HepG2 (cell line): ENCODE results near the gene NOL4L. TPM values are rescaled to one million over a fixed set of nuclear protein-coding genes. Genes with fewer than 3 reads are reported as not detected.

Experiments used
- ELF1 ChIP-seq: sonication (generic); formaldehyde crosslinking; IDR thresholded peaks from 2 replicates; pipeline ENCODE4 v1.4.0; 2020; ENCODE audit warnings: missing genetic modification reagents
- FOXA3 ChIP-seq: IDR thresholded peaks from 2 replicates; pipeline ENCODE4 v1.6.1; 2016; ENCODE audit warnings: missing genetic modification reagents, missing compliant biosample characterization
- FOXM1 ChIP-seq: sonication (generic); formaldehyde crosslinking; IDR thresholded peaks from 2 replicates; pipeline ENCODE4 v1.5.0; 2020; ENCODE audit warnings: missing genetic modification reagents
- MYC ChIP-seq: sonication (generic); formaldehyde crosslinking; IDR thresholded peaks from 2 replicates; pipeline ENCODE4 v1.9.0; 2021; ENCODE audit warnings: missing genetic modification reagents, borderline replicate concordance
- POLR2A ChIP-seq, 2 experiments: IDR thresholded peaks; 2 replicates each; pipeline ENCODE4 v1.6.1; 2011; ENCODE audit warnings: low read depth in 2 of 2, low read length in 2 of 2, mild to moderate bottlenecking in 1 of 2, moderate library complexity in 1 of 2; ENCODE audit not compliant: insufficient read depth in 1 of 2
- SMYD3 ChIP-seq: sonication (generic); formaldehyde crosslinking; IDR thresholded peaks from 2 replicates; pipeline ENCODE4 v1.8.1; 2023; ENCODE audit warnings: mild to moderate bottlenecking, missing genetic modification reagents
- SUZ12 ChIP-seq: fragments of 150-350 bp; IDR thresholded peaks from 2 replicates; pipeline ENCODE4 v1.6.1; 2014; ENCODE audit warnings: low read depth, low read length
- TBL1XR1 ChIP-seq: fragments of 150-350 bp; IDR thresholded peaks from 2 replicates; pipeline ENCODE4 v1.6.1; 2014; ENCODE audit warnings: borderline replicate concordance, low read length; ENCODE audit not compliant: partially characterized antibody
- TEAD3 ChIP-seq: optimal IDR thresholded peaks from 2 replicates; pipeline ENCODE3; 2016; ENCODE audit warnings: borderline replicate concordance
- ZMYM4 ChIP-seq: sonication (generic); formaldehyde crosslinking; IDR thresholded peaks from 2 replicates; pipeline ENCODE4 v1.8.1; 2023; ENCODE audit warnings: mild to moderate bottlenecking, missing genetic modification reagents
- ZNF138 ChIP-seq: sonication (generic); formaldehyde crosslinking; IDR thresholded peaks from 2 replicates; pipeline ENCODE4 v1.5.0; 2020; ENCODE audit warnings: mild to moderate bottlenecking, low read depth, missing genetic modification reagents
- ZNF3 ChIP-seq: IDR thresholded peaks from 2 replicates; pipeline ENCODE4 v1.7.0; 2017; ENCODE audit warnings: inconsistent platforms
- ZNF569 ChIP-seq: sonication (generic); formaldehyde crosslinking; IDR thresholded peaks from 2 replicates; pipeline ENCODE4 v1.5.0; 2020; ENCODE audit warnings: mild to moderate bottlenecking, missing genetic modification reagents, moderate library complexity, borderline replicate concordance
- ZNF790 ChIP-seq: sonication (generic); formaldehyde crosslinking; IDR thresholded peaks from 2 replicates; pipeline ENCODE4 v1.8.0; 2022; ENCODE audit warnings: missing genetic modification reagents, mild to moderate bottlenecking, borderline replicate concordance
- ZSCAN31 ChIP-seq: sonication (generic); formaldehyde crosslinking; IDR thresholded peaks from 2 replicates; pipeline ENCODE4 v1.5.0; 2020; ENCODE audit warnings: low read depth, mild to moderate bottlenecking, missing genetic modification reagents
- polyA plus RNA-seq, 8 experiments: library from polyadenylated mRNA; depleted of rRNA in 3 of 8; stranded (reverse) in 7 of 8; unstranded in 1 of 8; fragments of >200 nt; fragmentation: Illumina TruSeq in 4 of 8; extraction: Trizol in 4 of 8; gene quantifications; 2 replicates each; pipeline versions ENCODE4 v1.2.1 to v1.2.3, GENCODE V29; 2011 to 2016; ENCODE audit warnings: low read depth in 4 of 8, missing spikeins in 1 of 8, mixed read lengths in 1 of 8; ENCODE audit not compliant: insufficient read depth in 1 of 8
- total RNA-seq, 5 experiments: library from RNA; depleted of rRNA; stranded (reverse); fragments of >200 nt; fragmentation: Illumina TruSeq; extraction: Trizol; gene quantifications; 2 replicates each; pipeline ENCODE4 v1.2.3, GENCODE V29; 2016; ENCODE audit warnings: low read depth in 1 of 5
- TF ChIP-seq, protein P1 (sequence below): sonication (generic); formaldehyde crosslinking; IDR thresholded peaks from 2 replicates; pipeline ENCODE4 v1.8.0; 2022; ENCODE audit warnings: low read depth, missing genetic modification reagents
- TF ChIP-seq, protein P2 (sequence below): IDR thresholded peaks from 2 replicates; pipeline ENCODE4 v1.6.1; 2016; ENCODE audit warnings: low read depth, missing genetic modification reagents, missing compliant biosample characterization
- TF ChIP-seq, protein P3 (sequence below): IDR thresholded peaks from 2 replicates; pipeline ENCODE4 v1.4.0; 2020; ENCODE audit warnings: mild to moderate bottlenecking, missing genetic modification reagents

Gene NOL4L
- total and polyA plus RNA-seq, 2 of the 13 experiments (the other 11 are each of a cell fraction or from before 2014, with no cell fraction given): 16.6 to 35.4 TPM

DNA sequence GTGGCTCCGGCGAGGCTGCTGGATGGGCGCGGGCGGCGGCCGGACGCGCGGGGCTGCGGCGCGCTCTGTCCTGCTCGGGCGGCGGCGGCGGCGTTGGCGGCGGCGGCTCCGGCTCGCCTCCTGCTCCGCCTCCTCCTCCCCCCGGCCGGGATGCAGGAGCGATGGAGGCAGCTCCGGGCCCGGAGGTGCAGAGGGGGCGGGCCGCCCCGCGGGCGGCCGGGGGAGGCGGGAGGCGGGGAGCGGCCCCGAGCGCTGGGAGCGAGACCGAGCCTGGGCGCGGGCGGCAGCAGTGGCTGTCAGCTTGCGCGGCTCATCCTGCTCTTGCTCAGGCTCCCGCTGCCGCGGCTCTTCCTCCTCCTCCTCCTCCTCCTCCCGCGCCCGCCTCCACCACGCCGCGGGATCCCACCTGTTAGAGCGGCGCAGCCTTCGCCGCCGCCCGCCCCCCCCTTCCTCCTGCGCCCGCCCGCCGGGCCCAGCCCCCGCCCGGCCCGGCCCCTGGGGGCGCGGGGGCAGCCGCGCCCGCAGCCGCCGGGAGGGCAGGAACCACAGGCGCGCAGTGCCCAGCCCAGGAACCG lies at the start of gene NOL4L (continued):
- TF ChIP-seq ZSCAN31 (no peak), TBL1XR1 (no peak), ZNF3 (CRISPR knock-in tag) (no peak), POLR2A (IDR thresholded peaks at IDR 0.05; ENCODE audit: insufficient read depth in 1 of 2, low read depth in 2 of 2, low read length in 2 of 2) (peak in 1 of 2 experiments; percentile 56; a peak in 1 of 4 replicates), FOXA3 (CRISPR knock-in tag) (no peak), ZMYM4 (peak; percentile 20; the same call in 1 of the 2 replicates), ELF1 (CRISPR knock-in tag) (no peak), ZNF569 (CRISPR knock-in tag) (no peak), MYC (CRISPR knock-in tag) (0 out of 2 replicates have a peak, but pooled peaks have one; percentile 4), ZNF138 (CRISPR knock-in tag) (no peak), TEAD3 (CRISPR knock-in tag) (peak; percentile 12), ZNF790 (0 out of 2 replicates have a peak, but pooled peaks have one; percentile 49), SUZ12 (no peak), SMYD3 (CRISPR knock-in tag) (no peak), FOXM1 (CRISPR knock-in tag) (no peak)
- TF ChIP-seq, protein P1, sequence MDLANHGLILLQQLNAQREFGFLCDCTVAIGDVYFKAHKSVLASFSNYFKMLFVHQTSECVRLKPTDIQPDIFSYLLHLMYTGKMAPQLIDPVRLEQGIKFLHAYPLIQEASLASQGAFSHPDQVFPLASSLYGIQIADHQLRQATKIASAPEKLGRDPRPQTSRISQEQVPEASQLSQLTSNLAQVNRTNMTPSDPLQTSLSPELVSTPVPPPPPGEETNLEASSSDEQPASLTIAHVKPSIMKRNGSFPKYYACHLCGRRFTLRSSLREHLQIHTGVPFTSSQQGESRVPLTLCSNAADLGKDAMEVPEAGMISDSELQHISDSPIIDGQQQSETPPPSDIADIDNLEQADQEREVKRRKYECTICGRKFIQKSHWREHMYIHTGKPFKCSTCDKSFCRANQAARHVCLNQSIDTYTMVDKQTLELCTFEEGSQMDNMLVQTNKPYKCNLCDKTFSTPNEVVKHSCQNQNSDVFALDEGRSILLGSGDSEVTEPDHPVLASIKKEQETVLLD (CRISPR knock-in tag): peak; percentile 51; the same call in 1 of the 2 replicates
- TF ChIP-seq, protein P2, sequence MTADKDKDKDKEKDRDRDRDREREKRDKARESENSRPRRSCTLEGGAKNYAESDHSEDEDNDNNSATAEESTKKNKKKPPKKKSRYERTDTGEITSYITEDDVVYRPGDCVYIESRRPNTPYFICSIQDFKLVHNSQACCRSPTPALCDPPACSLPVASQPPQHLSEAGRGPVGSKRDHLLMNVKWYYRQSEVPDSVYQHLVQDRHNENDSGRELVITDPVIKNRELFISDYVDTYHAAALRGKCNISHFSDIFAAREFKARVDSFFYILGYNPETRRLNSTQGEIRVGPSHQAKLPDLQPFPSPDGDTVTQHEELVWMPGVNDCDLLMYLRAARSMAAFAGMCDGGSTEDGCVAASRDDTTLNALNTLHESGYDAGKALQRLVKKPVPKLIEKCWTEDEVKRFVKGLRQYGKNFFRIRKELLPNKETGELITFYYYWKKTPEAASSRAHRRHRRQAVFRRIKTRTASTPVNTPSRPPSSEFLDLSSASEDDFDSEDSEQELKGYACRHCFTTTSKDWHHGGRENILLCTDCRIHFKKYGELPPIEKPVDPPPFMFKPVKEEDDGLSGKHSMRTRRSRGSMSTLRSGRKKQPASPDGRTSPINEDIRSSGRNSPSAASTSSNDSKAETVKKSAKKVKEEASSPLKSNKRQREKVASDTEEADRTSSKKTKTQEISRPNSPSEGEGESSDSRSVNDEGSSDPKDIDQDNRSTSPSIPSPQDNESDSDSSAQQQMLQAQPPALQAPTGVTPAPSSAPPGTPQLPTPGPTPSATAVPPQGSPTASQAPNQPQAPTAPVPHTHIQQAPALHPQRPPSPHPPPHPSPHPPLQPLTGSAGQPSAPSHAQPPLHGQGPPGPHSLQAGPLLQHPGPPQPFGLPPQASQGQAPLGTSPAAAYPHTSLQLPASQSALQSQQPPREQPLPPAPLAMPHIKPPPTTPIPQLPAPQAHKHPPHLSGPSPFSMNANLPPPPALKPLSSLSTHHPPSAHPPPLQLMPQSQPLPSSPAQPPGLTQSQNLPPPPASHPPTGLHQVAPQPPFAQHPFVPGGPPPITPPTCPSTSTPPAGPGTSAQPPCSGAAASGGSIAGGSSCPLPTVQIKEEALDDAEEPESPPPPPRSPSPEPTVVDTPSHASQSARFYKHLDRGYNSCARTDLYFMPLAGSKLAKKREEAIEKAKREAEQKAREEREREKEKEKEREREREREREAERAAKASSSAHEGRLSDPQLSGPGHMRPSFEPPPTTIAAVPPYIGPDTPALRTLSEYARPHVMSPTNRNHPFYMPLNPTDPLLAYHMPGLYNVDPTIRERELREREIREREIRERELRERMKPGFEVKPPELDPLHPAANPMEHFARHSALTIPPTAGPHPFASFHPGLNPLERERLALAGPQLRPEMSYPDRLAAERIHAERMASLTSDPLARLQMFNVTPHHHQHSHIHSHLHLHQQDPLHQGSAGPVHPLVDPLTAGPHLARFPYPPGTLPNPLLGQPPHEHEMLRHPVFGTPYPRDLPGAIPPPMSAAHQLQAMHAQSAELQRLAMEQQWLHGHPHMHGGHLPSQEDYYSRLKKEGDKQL (CRISPR knock-in tag): no peak
- TF ChIP-seq, protein P3, sequence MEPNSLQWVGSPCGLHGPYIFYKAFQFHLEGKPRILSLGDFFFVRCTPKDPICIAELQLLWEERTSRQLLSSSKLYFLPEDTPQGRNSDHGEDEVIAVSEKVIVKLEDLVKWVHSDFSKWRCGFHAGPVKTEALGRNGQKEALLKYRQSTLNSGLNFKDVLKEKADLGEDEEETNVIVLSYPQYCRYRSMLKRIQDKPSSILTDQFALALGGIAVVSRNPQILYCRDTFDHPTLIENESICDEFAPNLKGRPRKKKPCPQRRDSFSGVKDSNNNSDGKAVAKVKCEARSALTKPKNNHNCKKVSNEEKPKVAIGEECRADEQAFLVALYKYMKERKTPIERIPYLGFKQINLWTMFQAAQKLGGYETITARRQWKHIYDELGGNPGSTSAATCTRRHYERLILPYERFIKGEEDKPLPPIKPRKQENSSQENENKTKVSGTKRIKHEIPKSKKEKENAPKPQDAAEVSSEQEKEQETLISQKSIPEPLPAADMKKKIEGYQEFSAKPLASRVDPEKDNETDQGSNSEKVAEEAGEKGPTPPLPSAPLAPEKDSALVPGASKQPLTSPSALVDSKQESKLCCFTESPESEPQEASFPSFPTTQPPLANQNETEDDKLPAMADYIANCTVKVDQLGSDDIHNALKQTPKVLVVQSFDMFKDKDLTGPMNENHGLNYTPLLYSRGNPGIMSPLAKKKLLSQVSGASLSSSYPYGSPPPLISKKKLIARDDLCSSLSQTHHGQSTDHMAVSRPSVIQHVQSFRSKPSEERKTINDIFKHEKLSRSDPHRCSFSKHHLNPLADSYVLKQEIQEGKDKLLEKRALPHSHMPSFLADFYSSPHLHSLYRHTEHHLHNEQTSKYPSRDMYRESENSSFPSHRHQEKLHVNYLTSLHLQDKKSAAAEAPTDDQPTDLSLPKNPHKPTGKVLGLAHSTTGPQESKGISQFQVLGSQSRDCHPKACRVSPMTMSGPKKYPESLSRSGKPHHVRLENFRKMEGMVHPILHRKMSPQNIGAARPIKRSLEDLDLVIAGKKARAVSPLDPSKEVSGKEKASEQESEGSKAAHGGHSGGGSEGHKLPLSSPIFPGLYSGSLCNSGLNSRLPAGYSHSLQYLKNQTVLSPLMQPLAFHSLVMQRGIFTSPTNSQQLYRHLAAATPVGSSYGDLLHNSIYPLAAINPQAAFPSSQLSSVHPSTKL: no peak
